CD4-positive, alpha-beta T cell treated with Interferon alpha-2 for 1 hour (primary cell): Measurements from ENCODE around the gene CENPP.
A peak's percentile ranks its signal among the peaks of the same experiment; 100 is the strongest.

ENCODE experiments used
- DNase-seq, 2 donors: peaks; one replicate each; pipeline ENCODE4 v3.0.0-alpha.2; 2020 to 2022

Gene CENPP

DNA sequence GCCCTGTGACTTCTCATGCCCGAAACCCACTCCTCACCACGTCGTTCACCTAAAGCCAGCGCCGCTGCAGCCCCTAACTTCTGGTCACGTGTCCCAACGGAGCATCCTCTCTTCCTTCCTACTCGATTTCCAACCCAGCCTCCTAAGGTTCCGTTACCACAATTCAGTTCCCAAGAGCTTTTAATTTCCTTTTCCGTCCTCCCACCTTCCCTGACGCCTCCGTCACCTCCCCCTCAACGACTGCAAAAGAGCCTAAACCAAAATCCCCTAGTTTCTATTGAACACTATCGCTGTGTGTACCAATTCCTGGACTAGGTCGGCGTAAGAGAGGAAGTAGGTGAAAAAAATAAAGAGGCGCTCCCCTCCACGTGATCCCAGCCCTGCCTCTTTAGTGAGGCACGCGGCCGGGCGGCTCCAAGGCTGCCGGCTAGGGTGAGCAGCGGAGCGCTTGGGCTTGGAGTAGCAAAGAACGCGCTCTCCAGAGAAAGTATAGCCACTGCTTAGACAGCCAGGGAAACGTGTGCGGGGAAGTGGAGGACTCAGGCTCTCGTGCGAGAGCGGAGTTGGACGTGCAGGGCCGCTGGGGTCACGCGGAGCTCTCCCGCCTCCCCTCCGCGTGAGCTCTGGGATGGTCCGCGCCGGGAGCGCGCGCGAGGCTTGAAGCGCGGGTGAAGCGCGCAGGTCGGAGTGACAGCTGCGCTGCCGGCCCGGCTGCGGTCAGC, at the start of gene CENPP, which contains the start of gene NOL8:
Gene CENPP (plus strand): TSS at position 685 of the 722 bp plus-strand sequence.
Gene NOL8 (minus strand): TSS at position 82 of the 722 bp plus-strand sequence. CDS start 1,189 bp downstream, outside the sequence.
- DNase-seq, result peak; percentile 85 to 90

DNA sequence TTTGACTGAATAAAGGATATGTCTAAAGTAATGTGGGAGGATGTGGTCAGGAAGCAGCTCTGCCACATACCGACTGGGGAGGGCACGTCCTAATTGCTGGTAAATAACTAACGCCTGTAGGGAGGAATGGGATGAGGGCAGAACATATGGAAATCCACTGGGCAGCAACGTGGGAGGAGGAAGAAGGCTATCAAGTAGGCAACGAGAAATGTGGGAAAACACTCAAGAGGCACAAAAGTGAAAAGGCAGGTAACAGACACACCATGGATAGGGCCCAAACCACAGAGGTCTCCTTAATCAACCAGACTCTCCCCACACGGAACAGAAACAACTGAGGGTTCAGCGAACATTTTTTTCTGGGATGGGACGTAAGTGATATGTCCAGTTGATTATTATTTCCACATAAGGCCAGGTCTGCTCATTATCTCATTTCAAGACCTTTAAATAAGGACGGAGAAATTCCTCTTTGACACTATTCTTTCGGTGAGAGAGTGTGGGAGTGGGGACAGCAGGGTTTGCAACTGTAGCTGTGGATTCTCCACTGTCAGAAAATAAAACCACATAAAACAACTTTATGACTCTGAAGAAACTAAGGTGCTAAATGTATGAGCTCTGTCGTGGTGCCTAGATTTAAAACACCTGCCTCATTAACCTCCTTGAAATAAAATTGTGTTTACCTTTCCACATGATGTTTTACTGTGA, 49.3 kb upstream of the CENPP start:
- peak in 1 of 2 donors; percentile 29 for DNase-seq

DNA sequence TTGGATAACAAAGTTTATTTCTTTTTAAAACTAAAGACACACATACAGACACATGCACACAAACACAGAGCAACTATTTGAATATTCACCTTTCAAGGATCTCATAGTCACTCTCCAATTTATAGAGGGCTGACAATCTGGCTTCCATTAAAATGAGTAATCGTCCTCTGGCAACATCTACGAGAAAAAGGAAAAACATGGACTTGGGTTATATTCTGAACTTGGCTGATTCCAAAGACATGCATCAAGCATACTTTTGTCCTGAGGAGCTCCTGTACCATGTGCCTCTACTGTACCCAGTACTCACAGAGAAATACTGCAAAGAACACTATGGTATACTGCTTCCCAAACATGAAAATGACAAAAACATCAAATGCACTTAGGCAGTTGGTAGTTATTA, 47.6 kb upstream of the CENPP start:
- DNase-seq, result no peak

DNA sequence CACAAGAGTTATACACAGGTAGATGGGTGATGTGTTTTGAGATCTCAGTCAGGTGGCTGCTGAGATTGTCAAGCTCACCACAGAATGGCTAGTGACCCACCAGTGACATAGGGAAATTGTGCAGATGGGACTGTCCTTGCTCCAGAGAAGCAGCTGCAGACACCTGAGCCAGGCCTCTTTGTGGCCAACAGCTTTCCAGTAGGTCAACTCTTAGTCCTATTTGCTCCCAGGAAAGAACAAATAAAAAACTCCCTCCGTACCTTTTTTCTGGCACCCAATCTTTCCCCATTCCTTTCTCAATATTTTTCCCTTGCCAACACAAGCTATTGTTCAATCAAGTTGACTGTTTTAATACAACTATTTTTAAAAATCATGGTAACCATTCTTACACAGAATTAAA, 46.5 kb upstream of the CENPP start:
- no peak for DNase-seq

DNA sequence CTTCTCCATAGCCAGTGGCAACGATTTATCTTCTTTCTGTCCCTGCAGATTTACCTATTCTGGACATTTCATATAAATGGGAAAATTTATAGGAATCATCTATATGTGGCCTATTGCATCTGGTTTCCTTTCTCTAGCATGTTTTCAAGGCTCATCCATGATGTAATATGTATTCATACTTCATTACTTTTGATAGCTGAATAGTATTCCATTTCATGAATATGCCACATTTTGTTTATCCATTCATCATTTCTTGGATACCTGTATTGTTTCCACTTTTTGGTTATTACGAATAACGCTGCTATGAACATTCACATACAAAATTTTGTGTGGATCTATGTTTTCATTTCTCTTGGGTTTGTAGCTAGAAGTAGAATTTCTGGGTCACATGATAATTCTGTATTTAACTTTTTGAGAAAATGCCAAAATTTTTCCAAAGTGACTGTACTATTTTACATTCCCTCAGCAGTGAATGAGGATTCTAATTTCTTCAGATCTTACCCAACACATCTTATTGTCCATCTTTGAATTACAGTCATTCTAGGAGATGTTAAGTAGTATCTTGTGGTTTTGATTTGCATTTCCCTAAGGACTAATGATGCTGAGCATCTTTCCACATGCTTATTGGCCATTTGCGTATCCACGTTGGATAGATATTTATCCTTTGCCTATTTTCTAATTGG, 35.9 kb upstream of the CENPP start:
- no peak for DNase-seq

DNA sequence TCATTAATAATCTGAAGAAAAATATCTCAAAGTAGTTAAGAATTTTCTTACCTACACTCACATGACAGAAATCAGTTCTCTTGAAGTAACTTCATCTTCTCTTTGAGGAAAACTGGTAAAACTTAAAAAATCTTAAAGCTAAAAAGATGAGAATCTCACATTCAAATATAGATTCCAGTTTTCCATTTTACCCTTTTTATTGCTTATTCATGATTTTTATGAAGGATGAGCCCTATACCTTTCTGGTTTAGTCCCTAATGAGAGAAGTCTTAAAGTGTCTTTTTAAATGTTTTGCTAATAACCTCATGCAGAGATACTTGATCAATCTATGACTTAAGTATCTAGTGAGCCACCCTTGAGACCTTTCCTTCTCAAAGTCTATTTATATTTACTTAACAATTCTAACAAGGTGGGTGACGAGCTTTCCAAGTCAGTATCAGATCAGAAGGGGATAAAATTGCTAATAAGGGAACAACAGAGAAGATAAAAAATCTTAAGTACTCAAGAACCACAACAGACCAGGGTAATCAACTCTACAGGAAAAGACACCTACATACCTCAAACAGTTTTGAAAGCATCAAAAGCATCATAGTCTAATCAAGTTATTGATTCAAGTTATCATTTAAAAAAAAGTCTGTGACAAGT, 34.8 kb upstream of the CENPP start:
- DNase-seq, result no peak

DNA sequence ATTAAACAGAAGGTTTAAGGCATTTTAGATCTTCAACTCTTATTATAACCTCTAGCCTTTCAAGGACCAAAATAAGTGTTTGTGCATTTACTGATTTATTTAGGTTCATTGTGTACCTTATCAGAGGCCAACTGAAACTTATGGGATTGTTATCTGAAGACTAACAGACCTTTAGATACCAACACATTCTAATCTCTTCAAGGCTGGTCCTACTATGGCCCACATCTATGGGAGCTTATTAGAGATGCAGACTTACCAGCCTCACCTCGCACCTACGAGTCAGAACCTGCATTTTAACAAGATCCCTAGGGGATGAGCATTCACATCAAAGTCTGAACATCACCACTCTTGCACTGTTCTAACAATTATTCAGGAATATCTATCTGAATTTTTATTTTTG, 34.2 kb upstream of the CENPP start:
- DNase-seq, result no peak

DNA sequence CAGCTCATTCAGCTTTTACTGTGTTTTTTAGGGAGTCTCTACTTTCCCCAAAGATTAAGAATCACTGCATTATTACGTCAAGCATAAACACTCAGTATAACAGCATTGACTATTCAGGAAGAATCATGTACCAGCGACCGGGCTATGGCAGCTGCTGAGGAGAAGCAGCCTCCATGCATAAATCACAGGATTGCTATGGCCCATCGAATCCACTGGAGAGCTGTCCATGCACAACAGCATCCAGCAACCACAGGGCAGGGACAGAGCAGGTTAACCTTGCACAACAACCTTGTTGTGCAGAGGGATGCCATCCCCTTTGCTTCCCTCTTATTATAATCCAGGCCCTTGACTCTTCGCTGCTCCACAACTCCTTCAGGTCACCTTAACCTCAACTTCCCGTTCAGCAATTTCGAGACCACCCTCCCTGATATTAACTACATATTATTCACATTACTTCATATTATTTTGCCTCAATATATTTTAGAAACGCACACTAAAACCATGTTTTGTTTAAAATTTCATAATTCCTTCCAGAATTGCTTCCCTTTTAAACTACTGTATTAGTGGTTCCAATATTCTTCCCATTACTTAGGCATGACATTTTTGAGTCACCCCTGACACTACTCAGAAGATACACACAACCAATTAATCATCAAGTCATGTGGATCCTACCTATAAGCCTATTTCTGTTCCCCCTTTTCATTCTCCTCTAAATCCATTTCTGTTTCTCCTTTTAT, 33.2 kb upstream of the CENPP start:
- DNase-seq, result no peak

DNA sequence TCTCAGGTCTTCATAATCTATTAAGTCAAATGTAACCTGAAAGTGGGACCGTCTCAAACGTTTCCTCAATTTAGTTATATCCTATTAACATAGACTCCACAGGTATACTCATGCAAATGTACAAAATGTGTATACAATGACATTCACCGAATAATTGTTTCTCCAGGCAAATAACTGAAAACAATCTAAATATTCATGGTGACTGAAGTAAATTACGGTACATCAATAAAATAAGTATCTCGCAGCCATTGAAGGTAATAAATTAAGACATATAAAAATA, 32.7 kb upstream of the CENPP start:
- DNase-seq, result no peak

DNA sequence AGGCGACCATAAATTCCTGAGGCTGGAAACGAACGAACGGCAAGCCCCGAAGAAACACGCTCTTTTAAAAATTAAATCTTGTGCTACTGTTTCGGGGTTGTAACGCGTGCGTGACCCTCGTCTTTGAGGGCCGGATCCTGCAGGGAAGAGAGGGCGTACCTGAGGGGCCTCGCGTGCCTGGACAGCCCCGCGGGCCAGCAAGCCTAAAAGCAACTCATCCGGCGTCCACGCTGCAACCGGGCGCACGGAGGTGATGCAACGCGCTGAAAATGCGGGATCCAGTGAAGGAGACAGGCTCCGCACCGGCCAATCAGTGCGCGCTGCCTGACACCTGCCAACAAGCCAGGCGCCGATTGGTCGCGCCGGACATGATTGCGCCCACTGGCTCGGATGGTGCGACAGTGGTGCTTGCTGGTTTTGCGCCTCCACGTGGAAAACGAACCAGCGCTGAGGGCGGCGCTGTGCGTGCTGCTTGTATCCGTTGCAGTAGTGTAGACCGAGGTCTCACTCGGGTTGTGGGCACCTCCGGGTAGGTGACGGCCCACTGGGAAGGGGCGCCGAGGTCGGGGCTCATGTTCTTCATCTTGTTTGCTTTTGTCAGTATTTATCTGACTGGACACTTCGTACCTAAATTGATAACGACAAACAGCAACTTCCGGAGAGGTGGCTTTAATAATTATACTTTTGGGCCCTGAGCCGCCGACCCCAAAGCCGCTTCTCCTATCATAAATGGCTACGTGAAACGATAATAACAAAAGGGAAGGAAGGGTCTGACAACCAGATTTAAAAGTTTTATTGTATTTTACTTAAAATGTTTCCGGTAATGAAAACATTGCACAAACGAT, 32.1 kb upstream of the CENPP start, which contains the start of gene IARS1:
Gene IARS1 (minus strand): TSS at position 246 of the 845 bp plus-strand sequence. CDS start 4,278 bp downstream, outside the sequence.
- DNase-seq, result peak; percentile 98 to 100

DNA sequence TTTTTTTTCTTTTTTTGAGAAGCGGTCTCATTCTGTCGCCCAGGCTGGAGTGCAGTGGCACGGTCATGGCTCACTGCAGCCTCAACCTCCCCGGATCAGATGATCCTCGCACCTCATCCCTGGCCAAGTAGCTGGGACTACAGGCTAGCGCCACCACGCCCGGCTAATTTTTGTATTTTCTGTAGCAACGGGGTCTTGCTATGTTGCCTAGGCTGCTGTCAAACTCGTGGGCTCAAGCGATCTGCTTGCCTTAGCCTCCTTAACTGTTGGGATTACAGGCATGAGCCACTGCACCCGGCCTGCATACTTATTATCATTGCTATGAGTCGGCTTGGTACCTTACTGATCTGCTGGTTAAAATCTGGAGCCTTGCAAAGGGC, 31.5 kb upstream of the CENPP start:
- DNase-seq, result peak in 1 of 2 donors; percentile 18

DNA sequence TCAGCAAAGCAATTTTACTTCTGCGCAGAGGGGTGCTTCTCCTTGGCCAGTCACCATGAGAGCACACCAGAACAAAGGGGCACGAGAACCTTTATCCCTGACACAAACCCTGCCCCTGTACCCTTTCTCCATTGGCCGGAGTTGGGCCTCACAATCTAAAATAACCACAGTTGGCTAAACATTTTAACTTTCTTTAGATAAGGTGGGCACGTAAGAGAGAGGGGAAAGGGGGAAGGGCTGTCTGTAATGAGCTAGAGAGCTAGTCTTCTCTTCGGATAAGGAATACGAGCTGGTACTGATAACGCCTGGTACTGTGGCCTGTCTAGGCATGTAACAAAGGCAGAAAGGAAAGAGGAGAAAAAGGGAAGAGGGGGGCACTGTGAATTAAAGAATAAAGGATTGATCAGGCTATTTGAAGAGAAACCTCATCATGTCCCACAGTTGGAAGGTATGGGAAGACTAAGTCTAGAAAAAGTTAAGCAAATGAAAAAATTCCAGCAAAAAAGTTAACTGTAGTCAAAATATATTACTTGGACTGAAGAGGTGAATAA, 30.4 kb upstream of the CENPP start:
- no peak for DNase-seq

DNA sequence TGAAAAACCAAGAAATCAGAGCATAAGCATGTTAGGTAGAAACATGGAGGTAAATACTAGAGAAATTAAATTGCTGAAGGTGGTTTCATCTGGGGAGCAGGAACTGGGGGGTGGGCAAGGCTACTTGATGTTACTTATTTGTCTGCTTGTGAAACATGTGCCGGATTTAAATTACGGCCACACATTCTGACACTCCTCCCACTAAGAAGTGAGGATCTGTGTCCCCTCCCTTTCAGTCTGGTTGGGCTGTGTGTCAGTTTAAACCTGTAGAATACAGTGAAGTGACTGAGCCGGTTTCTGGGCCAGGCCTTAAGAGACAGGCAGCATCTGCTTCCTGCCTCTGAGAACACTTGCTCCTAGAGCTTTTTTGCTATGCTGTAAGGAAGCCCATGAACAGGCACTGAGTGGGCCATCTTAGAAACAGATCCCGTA, 29.9 kb upstream of the CENPP start:
- no peak for DNase-seq

DNA sequence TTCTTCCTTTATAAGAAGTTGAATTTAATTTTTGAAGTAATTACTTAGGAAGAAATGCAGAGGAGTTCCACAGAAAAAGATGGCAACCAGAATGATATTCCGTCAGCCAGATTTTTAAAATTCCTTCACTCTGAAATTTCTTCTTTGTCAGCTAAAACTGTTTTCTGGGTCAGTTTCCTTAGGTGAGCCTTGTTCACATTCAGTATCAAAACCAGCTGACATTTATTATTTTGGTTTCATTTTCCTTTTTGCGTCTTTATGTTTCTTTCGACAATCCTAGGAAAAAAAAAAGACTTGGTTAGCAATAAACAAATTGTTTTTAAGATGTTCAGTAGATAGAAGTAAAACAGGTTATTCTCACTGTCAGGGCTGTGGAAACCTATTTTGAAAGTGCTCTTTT, 28.1 kb upstream of the CENPP start:
- DNase-seq, result peak in 1 of 2 donors; percentile 36

DNA sequence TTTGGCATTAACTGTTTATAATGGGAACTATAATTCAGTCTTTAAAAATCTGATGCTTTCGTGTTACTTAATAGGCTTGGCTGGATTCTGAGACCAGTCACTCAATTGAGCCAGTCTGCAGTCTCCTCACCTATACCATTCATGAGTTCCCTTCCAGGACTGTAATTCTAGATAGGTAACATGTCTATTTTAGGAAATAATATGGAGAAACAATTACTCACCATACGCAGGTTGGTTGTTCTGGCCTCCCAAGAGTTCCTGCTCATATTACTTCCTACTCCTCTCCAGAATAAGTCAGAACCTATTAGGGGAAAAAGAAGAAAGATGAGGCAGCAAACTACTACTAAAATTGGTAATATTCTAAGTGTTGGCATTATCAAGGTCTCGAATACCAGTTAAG, 27.7 kb upstream of the CENPP start:
- DNase-seq, result no peak

DNA sequence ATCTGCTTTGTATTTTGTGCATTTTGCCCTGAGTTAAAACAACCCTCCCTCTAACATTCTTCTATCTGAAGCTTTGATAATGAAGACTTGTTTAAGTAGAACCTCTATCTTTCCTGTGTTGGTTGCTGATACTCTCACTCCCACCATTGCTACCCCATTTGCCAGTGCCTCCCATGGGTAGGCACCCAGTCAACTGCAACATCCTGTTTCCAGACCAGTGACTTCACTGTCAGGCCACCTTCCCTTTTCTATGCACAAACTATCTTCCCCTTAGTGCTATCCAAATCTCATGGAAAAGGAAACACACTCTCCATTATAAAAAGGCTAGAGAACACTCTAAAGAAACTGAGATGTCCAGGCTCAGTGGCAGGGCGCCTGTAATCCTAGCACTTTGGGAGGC, 26.6 kb upstream of the CENPP start:
- DNase-seq, result no peak

DNA sequence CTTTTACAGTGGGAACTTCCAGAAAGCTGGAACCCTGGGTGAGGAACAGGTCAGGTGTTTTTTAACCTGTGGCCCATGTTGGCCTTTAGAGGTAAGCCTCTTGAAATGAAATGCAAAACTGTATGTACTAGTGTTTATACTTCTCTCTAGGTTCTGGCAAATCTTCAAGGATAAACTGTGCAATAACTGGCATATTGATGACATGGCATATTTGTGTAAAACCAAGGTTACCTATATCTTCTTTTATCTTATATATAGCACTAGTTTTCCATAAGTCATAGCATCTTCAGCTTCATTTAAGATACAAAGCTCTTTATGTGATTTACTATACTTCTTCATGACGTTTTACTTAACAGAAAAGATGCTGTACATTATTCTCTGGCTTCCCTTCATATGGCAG, 24.8 kb upstream of the CENPP start:
- DNase-seq, result no peak

DNA sequence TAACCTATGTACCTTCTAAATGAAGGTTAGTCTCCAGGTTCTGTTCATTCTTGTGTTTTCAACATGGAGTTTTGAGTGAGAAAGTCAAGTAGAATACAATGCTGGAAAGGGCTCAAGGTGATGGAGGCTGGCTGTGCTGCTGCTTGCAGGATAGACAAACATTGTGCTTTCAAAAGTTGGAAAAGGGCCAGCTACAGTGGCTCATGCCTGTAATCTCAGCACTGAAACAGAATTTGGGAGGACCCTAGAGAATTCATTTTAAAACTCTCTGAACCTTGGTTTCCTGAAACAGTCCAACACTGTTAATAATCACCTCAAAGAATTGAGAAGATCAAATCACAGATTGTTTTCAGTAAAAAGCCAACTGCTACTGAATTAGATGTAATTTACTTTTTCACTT, 16.9 kb upstream of the CENPP start:
- DNase-seq, result no peak

DNA sequence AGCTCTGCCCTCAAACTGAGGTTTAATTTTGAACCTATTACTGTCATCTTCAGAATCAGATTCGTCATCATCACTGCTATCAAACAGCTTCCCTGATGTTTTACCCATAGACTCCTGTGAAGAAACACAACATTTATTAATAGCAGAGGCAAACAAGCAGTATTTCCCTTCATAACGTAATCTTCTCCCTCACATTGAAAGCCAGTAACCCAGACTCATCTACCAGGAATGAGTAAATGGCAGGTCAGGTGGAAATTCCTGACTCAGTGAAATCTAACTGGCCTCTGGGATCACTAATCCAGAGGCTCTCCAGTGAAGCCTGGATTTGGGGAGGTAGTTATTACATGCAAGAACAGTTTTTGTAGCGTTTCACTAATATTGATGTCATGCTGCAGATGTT, 15.2 kb upstream of the CENPP start:
- DNase-seq, result no peak

DNA sequence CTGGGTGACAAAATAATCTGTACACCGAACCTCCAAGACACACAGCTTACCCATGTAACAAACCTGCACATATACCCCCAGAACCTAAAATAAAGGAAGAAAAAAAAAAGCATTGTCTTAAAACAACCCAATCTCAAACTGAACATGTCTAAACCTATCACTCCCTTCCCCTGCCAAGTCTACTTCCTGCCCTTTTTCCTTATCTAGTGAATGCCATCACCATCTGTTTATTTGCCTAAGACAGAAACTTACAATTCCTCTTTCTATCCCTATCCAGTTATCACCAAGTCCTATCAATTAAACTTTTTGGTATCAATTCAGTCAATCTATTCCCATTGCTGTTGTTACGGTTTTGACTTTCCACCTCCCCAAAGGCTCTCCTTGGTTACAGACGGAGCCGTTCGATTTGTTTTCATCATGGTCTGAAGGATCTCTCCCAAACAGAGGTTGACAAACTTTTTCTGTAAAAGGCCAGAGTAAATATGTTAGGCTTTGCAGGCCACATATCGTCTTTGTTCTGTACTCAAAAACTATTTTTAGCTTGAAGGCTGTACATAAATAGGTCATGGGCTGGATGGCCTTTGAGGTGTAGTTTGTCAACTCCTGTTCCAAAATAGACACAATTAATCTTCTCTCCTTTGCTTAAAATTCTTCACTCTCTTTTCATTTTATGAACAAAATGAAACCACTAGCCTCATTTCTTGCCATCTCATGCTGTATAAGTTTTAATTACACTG, 12.7 kb upstream of the CENPP start:
- no peak for DNase-seq

DNA sequence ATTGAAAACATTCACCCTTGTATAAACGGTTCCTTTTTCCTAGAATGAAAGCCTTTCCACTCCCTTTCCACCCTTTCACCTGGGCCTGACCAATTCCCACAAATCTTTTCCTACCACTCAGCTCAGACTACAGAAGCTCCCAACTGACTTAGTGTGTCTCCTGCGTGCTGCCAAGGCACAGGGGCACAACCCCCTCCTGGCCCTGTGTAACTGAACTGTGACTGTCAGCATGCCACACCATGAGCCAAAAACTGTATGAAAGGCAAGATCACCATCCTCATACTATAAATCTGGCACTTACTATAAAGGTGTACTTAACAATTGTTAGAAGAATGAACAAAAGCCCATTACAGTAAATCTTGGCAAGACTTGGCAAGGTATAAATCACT, 12.1 kb upstream of the CENPP start:
- no peak for DNase-seq
